NB4 (cell line): ENCODE data around the gene DNAH7.

ENCODE experiments used
- DNase-seq: peaks from one replicate; pipeline ENCODE4 v3.0.0; 2010; ENCODE audit warnings: low read depth
- H3K4me3 ChIP-seq: one replicate; pipeline ENCODE4 v1.5.1; 2011; ENCODE audit warnings: mild to moderate bottlenecking, low read depth, low read length, moderate library complexity
- CTCF ChIP-seq: IDR thresholded peaks from one replicate; pipeline ENCODE4 v1.5.1; 2012; ENCODE audit warnings: low read depth, low read length
- MAX ChIP-seq: IDR thresholded peaks from 2 replicates; pipeline ENCODE4 v1.6.1; 2011; ENCODE audit warnings: low read depth, low read length
- MYC ChIP-seq: IDR thresholded peaks from 2 replicates; pipeline ENCODE4 v1.6.1; 2011; ENCODE audit warnings: low read depth, low read length
- POLR2A ChIP-seq: IDR thresholded peaks from 2 replicates; pipeline ENCODE4 v1.6.1; 2011; ENCODE audit warnings: mild to moderate bottlenecking; ENCODE audit not compliant: insufficient read length; ENCODE audit errors: extremely low read depth

DNAH7 gene

GRCh38 chr2:196054631-196055030, 14.0 kb downstream of the DNAH7 start:
- TF ChIP-seq MYC (no peak), MAX (no peak), POLR2A (no peak), CTCF (no peak)

GRCh38 chr2:196046123-196046917, 22.3 kb downstream of the DNAH7 start:
- no peak overlapping the region for H3K4me3 ChIP-seq
- no peak for DNase-seq
- no peak for TF ChIP-seq MYC
- TF ChIP-seq CTCF, result no peak
- TF ChIP-seq MAX, result no peak
- no peak for TF ChIP-seq POLR2A

More at GRCh38 chr2:196054631-196055030, 14.0 kb downstream of the DNAH7 start:
- DNase-seq, result no peak
- H3K4me3 ChIP-seq, result no peak overlapping the region

GRCh38 chr2:196041786-196042185, 26.9 kb downstream of the DNAH7 start:
- TF ChIP-seq MYC (no peak), MAX (no peak), POLR2A (no peak), CTCF (no peak)
- no peak overlapping the region for H3K4me3 ChIP-seq
- no peak for DNase-seq

- no peak for TF ChIP-seq CTCF
- TF ChIP-seq POLR2A, result no peak
- no peak for TF ChIP-seq MYC
- no peak for TF ChIP-seq MAX
- no peak overlapping the region for H3K4me3 ChIP-seq
- no peak for DNase-seq
Measured at GRCh38 chr2:196040218-196040617, 28.4 kb downstream of the DNAH7 start.

- DNase-seq, result no peak
- TF ChIP-seq CTCF (no peak), MYC (no peak), POLR2A (no peak), MAX (no peak)
- H3K4me3 ChIP-seq, result no peak overlapping the region
Measured at GRCh38 chr2:196036442-196036841, 32.2 kb downstream of the DNAH7 start.

- TF ChIP-seq MAX, result no peak
- TF ChIP-seq POLR2A, result no peak
- TF ChIP-seq CTCF, result no peak
- TF ChIP-seq MYC, result no peak
- DNase-seq, result no peak
- H3K4me3 ChIP-seq, result no peak overlapping the region
Measured at GRCh38 chr2:196018037-196018436, 50.6 kb downstream of the DNAH7 start.
